HG02970 (cell line): Measurements from ENCODE around the gene UBAP2.
"Not testable (repeated sequence)": the region's sequence is repeated elsewhere in the genome, so short reads cannot be mapped to it uniquely, and the experiment has no call there.

Experiments used
- ATAC-seq: cut with Tn5 transposase; IDR thresholded peaks from one replicate; pipeline ENCODE4 v1.9.1; 2021; ENCODE audit warnings: mild to moderate bottlenecking, moderate library complexity, moderate number of reproducible peaks; ENCODE audit not compliant: unreplicated experiment, low FRiP score

UBAP2 gene

GRCh38 chr9:33992632-33993031, 56.1 kb downstream of the UBAP2 start:
- ATAC-seq, result no peak

DNA sequence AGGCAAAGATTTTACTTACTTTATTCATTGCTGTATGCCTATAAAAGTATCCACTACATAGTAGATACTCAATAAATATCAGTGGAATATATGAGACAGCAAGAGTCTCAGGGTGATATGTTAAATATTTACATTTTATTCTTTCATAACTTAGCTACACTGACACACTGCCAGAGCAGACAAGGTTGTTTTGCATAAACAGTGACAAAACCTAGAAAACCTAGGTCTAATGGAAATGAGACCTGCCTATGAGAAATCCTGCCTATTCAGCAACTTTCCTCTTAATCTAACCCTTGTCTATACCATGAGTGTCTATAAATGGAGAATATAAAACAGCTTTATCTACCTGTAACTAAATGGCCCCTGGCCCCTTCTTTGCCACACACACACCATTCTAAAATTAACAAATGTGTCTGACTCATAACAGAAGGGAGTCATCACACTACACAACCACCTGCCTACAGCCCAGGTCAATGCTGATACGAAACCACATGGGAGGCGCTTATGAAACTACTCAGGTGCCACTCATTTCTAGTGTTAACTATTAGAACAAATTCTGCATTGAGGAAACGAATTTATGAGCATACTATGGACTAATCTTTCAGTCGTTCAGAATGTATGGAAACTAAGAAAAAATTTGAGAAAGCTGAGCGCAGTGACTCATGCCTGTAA, 60.3 kb downstream of the UBAP2 start:
- ATAC-seq, result peak; percentile 86

DNA sequence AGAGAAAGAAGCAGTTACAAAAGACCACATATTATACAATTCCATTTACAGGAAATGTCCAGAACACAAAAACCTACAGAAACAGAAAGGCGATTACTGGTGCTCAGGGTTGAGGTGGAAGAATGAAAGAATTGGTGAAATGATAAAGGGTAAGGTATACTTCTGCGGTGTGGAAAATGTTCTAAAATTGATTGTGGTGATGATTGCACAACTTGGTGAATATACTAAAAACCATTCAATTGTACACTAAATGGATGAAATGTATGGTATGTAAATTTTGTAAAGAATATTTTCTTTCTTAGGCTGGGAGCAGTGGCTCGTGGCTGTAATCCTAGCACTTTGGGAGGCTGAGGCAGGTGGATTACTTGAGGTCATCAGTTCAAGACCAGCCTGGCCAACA, 72.3 kb downstream of the UBAP2 start:
- ATAC-seq, result no peak

DNA sequence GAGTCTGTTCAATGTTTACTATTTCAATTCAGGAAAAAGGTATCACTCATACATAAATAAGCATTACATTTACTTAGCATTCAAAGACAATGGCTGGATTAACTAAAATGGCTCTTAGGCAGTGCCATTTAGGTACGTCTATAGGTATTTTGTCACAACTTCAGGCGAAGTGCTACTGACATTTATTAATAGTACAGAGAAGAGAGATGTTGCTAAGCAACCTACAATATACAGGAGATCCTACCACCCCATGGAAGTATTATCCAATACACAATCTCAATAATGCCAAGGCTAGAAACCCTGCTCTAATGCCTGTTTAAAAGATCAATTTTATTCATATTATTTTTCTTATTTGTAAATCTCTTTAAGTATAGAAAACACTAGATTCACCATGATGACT, 76.0 kb downstream of the UBAP2 start:
- ATAC-seq, result no peak

DNA sequence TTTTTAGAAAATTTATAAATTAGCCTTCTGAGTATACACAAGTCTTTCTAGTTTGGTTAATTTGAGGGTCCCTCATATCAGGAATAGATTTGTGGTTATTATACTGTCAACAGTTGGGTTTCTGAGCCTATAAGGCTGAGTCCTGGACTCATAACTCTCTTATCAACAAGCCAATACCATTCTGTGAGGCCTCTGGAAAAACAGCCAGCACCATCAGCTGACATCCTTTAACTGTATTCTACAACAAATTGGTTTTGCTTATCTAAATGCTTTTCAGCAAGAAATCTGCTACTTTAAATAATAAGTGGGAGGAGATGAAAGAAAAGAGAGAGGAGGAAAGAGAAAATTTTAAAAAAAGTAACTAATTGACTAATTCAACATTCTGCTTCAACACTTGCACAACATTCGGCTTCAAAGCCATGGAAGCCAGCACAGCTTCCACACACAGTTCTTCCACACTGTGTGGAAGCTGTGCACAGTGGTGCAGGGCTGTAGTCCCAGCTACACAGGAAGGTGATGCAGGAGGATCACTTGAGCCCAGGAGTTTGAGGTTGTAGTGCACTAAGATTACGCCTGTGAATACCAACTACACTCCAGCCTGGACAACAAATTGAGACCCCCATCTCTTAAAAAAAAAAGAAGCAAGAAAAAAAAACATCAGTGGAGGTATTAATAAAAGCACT, 84.5 kb downstream of the UBAP2 start:
- no peak for ATAC-seq

- not testable (repeated sequence) for ATAC-seq
These were observed 86.2 kb downstream of the UBAP2 start for GRCh38 chr9:33962468-33962867.

DNA sequence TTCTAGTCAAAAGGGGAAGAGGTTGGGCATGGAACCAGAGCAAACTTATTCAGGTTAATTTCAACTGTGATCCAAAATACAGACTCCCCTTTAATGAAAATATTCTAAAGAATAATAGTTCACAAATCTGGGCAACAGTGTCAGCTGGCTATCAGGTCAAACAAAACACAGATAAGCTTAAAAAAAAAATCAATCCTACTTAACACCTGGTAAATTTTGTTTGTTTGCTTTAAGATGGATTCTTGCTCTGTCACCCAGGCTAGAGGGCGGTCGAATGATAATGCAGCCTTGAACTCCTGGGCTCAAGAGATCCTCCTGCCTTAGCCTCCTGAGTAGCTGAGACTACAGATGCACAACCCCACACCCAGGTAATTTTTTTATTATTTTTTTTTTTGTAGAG, 89.0 kb downstream of the UBAP2 start:
- no peak for ATAC-seq

- ATAC-seq, result no peak
These were observed 92.1 kb downstream of the UBAP2 start for GRCh38 chr9:33956544-33956943.

DNA sequence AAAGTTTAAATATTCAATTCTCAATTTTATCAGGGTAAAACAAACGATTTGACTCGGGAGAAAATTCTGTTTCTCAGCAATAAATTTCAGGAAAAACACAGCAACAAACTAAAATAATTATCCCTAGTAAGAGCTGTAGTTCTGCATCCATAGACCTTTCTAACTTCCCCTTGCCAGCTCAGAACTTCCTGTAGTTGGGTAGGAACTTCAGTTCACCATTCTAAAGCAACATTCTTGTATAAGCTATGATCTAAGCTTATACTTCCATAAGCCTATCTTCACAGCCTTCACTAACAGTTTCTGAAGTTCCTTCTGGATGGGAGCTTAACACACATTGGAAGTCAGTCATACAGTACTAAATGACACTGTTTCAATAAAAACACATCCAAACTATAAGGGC, 96.6 kb downstream of the UBAP2 start:
- ATAC-seq, result no peak

- ATAC-seq, result no peak
These were observed 98.3 kb downstream of the UBAP2 start for GRCh38 chr9:33950371-33950770.

- no peak for ATAC-seq
These were observed 101.7 kb downstream of the UBAP2 start for GRCh38 chr9:33946779-33947535.

DNA sequence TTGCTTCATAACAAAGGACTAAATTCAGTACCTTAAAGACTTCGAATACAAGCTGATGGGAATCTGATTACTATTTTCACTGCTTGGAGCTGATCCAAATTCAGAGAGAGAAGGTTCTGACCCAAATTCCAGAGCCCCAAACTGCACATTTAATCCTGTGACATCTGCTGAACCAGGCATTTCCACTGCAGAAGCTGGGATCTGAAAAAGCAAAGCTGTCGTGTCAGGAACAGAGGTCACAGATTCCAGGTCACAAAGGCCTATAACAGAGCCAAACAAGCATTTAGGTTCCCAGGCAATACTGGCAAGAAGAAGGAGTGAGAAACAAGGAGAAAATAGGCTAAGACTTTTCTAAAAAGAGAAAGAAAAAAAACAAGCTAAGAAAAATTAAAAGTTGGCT, 105.3 kb downstream of the UBAP2 start:
- no peak for ATAC-seq

- no peak for ATAC-seq
These were observed 106.1 kb downstream of the UBAP2 start for GRCh38 chr9:33942471-33943083.

GRCh38 chr9:33939924-33940874, 108.5 kb downstream of the UBAP2 start:
- no peak for ATAC-seq

GRCh38 chr9:33934188-33934878, 114.4 kb downstream of the UBAP2 start:
- no peak for ATAC-seq

DNA sequence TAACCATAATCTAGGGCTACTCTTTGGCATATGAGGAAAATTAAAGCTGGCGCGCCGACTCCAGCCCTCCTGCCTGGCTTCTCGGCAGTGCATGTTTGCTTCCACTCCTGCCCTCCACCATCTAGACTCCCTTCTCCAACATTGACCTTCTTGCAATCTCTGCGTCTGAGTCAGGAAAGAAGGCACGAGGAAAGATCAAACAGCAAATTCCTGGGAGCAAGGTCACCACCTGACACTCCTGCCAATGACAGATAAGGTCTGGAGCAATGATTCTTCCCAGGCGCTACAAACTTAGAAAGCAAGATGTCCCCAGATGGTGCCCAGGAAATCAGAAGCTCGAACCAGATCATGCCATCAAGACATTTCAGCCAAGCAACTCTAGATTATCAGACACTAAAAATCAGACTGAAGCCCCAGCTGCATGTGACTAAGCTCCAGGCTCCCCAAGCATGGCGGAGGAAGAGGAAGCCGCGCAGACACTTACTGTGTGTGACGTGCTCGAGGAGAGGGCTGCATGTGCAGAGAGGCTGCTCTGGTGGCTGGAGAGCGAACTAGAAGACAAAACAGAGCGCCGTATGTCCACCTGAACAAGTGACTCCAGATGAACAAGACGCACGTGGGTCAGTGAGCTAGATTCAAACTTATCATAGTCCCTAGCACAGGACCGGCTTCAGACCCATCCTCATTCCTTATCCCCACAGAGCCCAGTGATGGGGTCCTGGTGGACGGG, 116.4 kb downstream of the UBAP2 start:
- no peak for ATAC-seq

DNA sequence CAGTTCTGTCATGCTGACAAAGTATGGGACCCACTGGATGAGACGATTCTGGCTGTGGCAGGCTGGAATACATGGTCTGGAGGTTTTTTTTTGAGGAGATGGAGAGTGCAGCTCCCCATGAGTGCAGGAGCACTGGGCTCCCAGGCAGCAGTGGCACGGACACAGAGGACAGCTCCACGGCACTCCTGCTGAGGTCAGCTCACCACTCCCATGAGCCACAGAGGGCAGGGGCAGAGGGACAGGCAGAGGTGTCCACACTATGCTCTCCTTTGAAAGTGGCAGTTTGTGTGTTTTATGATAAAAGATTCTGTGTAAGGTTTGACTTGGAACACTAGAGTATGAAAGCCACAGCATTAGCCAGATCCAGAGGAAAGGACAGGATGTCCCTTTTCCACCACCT, 117.4 kb downstream of the UBAP2 start:
- ATAC-seq, result no peak

DNA sequence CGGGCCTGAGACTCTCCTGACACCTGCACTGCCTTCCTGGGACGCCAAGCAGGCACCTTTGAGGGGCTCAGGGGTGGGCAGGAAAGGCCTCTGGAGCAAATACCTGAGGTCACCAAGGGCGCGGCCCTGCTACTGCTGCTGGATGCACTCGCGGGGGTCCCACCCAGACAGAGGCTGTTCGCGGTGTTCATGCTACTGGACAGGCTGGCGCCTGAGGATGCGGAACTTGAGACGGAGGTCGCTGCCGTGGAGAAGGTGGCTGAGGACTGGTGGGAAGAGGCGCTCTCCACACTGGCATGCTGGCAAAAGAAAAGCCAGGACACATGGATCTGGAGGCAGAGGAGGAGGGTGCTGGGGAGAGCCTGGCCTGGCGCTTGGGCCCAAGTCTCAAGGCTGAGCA, 121.0 kb downstream of the UBAP2 start:
- no peak for ATAC-seq
